HuH-7 (cell line): ENCODE measurements around the gene CSTF2.
A peak's percentile ranks its signal among the peaks of the same experiment; 100 is the strongest.
"Not testable (repeated sequence)": the region's sequence is repeated elsewhere in the genome, so short reads cannot be mapped to it uniquely, and the experiment has no call there.

Experiments used
- DNase-seq: peaks from one replicate; pipeline ENCODE4 v3.0.0; 2011; ENCODE audit warnings: low spot score

The CSTF2 gene, protein sequence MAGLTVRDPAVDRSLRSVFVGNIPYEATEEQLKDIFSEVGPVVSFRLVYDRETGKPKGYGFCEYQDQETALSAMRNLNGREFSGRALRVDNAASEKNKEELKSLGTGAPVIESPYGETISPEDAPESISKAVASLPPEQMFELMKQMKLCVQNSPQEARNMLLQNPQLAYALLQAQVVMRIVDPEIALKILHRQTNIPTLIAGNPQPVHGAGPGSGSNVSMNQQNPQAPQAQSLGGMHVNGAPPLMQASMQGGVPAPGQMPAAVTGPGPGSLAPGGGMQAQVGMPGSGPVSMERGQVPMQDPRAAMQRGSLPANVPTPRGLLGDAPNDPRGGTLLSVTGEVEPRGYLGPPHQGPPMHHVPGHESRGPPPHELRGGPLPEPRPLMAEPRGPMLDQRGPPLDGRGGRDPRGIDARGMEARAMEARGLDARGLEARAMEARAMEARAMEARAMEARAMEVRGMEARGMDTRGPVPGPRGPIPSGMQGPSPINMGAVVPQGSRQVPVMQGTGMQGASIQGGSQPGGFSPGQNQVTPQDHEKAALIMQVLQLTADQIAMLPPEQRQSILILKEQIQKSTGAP

DNA sequence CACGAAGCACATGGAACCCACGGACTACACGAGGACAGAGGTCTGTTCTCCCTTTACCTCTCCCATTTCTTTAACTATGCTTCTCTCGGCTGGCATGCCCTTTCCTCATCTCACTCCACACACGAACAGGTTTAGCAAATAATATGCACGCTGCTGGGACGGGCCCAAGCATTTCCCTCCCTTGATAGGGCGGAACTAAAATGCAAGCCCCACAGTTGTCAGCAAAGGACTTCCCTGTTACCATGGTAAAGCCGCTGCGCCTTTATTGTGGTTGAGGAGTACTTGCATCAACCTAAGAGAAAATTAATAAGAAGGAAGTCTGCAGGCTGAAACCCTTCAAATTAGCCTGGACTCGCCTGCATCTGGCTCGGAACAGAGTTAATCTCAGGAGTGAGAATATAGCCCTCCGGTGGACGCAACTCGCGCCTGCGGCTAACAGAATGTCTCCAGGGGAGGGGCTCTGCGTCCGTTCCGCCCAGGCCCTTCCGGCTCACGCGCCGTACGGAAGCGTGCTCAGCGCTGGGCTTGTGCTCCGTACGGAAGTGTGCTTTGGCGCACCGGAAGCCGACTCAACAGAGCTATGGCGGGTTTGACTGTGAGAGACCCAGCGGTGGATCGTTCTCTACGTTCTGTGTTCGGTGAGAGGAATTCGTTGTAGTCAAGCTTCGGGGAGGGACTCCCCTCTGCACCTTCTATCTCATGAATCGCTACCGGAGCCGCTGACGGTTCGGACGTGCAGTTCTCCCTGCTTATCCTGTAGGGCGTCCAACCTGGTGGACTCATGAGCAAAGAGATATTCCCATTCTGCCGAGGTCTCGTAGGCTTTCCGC, at the start of gene CSTF2:
CSTF2 (plus strand) TSS at position 555 of the 830 bp plus-strand sequence; CDS start at position 581, 26 bp downstream.
- DNase-seq: peak; percentile 66

DNA sequence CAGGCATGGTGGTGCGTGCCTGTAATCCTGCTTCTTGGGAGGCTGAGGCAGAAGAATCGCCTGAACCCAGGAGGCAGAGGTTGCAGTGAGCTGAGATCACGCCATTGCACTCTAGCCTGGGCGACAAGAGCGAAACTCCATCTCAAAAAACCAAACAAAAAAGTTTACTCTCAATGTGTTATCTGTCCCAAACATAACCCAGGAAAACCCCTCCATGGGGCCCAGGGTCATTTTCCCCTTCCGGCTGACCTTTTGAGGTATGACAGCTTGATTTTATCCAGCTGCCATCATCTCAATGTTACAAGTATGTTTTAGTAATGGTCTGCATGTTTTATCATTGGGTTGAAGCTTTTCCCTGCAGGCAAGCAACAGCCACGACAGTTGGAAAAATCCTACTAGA, 23.8 kb upstream of the CSTF2 start:
- DNase-seq: not testable (repeated sequence)

DNA sequence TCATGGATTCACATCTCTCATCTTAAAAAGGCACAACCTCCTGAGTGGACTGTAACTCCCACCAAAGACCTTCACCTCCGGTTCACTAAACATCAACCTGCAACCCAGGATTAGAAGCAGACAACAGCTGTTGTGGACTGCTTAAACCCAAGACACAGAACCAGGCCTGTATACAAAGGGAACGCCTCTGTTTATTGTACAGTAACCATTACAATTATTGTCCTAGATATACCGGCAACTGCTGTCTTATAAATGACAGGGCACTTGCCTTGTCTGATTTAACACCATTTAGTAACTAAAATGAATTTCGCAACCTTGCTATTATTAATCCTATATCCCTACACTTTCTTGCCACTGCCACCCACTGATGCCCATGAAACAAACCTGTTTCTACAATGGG, 22.8 kb upstream of the CSTF2 start:
- DNase-seq: no peak

DNA sequence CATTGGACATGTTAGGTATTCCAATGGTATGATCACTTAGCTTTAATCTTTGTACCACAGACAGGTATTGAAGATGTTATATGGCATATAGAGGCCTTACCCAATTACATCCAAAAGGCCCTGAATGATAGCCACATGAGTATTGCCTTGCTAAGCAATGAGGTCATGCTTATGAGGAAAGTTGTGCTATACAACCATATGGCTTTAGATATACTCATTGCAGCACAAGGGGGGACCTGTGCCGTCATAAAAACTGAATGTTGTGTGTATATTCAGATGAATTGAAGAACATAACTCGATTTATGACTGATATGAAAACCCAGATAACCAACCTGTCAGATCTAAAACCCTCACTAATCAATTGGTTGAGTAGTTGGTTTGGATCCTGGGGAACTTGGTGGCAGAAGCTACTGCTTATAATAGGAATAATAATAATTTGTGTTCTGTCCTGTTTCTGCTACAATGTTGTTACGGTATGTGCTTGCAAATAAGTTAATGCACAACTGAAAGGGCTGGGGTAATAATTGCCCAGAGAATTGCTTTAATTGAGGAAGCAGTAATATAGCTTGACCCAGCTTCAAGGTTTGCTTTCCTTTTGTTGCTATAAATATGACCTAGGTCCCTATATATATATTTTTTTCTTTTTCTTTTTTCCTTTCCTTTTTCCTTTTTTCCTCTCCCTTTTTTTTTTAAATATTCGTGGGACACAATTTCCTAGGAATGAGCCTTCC, 21.5 kb upstream of the CSTF2 start:
- no peak for DNase-seq

DNA sequence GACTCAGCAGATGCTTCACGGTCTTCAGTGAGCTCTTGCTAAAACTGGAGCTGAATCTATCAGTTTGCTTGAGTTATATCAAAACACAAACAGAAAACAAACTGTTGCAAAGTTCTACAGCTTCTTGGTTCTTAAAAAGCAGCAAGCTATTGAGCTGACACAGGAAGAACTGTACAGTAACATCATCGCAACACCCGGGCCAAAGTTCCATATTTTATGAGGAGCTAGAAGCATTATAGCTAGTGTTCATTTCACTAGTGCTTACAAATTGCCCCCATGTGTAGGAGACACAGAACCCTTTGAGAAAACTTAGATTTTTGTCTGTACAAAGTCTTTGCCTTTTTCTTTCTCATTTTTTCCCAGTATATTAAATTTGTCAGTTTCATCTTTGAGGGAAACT, 17.3 kb upstream of the CSTF2 start:
- DNase-seq: no peak

DNA sequence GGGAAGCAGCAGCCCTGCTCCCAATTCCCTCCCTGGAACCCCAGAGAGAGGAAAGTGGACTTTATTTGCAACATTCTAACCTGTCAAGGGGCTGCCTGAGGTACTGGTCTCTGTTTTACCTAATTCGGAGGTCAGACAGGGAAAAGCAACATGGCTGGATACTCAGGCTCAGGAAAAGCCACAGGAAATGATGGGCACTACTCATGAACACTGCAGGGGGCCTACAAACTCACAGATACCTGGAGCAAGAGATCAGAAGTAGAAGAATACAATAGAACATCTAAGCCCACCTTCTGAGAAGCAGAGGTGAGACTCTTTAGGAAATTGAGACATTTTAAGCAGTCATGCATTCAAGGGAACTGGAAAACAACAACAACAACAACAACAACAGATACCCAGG, 15.4 kb upstream of the CSTF2 start:
- DNase-seq: no peak

DNA sequence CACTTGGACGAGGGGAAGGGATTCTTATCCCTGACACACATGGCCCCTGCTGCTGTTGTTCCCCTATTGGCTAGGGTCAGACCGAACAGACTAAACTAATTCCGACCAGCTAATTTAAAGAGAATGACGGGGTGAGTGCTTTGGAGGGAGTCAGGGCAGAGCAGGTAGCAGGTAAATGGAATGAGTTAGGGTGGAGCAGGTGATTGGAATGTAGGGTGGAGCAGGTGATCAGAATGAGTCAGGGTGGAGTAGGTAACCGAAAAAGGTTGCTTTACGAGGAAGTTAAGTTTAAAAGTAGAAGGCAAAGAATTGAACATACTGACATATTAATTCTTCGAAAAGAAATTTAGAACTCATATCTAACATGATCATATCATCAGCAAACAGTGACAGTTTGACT, 11.9 kb upstream of the CSTF2 start:
- DNase-seq: not testable (repeated sequence)

DNA sequence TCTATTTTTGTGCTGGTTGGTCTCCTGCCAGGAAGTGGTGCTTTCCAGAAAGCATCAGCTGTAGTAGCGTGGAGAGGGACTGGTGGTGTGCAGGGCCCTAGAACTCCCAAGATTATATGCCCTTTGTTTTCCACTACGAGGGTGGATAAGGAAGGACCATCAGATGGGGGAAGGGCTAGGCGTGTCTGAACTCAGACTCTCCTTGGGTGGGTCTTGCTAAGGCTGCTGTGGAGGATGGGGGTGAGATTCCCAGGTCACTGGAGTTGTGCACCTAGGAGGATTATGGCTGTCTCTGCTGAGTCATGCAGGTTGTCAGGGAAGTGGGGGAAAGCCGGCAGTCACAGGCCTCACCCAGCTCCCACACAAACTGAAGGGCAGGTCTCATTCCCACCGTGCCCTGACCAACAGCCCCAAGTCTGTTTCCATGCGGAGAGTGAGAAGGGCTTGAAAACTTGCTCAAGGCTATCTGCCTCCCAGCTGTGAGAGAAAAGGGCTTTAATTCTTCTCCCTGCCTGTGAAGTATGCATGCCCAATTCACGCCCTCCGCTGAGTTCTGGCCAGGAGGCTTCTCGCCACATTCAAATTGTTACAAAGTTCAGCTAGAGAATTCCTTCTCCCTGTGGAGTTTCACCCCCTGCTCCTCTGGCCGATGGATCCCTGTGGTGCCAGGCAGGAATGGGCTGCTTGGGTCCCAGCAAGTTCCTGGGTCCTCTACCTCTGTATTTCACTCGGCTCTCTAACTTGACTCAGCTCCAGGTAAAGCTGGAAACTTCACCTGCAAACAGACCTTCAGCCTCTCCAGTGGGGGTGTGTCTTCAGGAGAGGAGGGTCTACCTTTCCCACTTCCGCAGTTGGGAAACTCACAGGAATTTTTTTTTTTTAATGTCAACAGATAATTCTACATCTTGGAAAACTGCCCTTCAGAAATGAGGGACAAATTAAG, 7.7 kb upstream of the CSTF2 start:
- DNase-seq: no peak

DNA sequence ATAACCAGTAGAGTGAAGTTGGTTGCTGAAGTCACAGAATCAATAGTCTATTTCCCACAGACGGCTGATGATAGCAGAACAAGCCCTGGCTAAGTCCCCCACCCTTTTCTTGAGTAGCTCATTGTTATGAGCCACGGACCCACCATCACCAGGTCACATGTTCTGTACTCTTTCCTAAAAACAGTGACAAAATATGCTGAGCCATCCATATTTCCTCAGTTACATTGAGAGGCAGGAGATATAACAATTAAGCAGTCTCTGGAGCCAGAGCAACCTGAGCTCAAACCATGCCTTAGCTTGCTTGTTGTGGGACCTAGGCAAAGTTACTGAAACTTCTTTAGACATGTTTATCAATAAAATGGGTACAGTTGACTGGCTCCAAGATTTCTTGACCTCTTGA, 2.9 kb upstream of the CSTF2 start:
- no peak for DNase-seq

DNA sequence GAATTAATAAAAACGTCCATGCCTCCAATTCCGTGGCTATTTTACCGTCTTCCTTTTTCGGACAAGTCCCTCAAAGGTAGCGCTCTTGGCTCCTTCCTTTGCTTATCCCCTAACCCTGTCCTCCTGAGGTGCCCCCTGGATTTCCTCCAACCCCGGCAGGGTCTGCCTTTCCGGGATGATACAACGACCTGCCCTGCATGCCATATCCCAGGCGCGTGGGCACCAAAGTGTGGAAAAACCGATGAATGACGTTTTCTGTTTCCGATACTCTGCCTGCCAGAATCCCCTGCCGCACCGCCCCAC, 706 bp upstream of the CSTF2 start:
- DNase-seq: no peak

DNA sequence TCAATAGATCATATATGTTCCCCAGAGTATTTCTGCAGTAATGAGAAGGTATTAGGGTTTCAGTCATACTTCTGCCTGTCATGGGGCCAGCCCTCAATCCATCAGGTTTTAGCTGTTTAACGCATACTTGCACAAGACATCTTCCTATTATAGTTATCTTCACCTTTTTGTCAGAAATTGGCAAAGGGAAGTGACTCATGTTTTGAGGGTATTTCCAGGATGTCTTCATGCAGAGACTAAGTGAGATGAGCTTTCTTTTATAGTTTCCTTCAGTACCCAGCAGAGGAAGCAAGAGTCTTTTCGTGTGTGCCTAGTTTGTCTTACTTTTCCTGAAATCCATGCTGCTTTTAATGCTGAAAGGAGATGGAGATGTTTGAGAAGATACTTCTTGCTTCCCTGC, 9.5 kb downstream of the CSTF2 start:
- no peak for DNase-seq

DNA sequence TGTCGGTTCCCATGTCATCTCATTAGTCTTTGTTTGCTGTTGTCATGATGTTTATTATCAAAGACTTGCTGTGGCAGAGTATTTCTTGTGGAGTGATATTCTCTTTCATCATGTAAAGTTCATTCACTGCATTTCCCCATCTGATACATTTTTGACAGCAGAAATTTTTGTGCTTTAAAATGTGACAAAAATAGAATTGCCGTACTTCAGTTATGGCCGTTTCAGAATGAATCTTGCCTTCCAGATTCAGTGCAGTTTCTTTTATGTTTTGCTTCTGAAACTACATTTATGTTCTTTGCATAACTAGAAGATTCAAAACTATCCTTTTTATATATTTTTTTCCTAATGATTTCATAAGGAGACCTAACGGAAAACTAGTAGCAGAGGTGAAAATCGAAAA, 10.0 kb downstream of the CSTF2 start:
- no peak for DNase-seq

DNA sequence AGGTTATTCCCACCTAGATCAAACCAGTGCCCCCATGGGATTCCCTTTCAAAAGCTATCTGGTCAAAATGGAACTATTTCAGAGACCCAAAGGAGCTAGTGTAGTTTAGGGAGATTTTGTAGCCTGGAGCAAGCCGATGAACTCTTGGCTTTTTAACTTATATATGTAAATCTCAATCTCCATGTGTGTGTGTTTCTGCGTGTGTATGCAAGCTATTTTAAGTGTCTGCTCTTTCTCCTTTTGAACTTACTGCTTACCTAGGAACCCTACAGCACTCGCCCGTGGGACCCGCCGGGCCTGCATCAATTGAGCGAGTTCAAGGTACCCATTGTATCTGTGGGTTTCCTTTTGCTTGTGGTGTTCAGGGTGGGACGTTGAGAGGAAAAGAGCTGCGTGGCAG, 10.4 kb downstream of the CSTF2 start:
- DNase-seq: no peak

DNA sequence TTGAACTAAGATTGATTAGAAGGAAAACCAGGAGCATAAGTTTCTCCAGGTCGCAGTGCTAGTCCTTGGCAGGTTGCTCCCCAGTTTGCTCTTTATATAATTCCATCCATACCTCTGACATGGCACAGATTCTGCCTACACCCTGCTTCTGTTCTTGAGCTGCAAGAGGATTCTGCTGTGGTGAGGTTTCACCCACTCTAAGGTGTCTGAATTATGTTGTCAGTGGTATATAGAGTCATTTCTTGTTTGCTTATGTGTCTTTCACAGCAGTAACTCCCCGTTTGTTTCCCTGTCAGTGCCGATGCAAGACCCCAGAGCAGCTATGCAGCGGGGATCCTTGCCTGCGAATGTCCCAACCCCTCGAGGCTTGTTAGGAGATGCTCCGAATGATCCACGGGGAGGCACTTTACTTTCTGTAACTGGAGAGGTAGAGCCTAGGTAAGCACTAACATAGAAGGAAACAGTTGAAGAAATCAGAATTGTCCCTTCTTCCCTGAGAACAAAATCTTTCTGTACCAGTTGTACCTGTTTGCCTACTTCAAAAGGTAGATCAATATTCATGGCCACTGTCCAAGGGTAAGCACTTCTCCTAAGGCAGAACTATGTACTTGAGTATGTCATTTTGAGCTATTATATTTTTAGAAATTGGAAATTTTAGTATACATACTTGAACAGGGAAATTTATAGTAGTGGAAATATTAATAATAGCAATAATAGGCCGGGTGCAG, 11.2 kb downstream of the CSTF2 start:
- no peak for DNase-seq

DNA sequence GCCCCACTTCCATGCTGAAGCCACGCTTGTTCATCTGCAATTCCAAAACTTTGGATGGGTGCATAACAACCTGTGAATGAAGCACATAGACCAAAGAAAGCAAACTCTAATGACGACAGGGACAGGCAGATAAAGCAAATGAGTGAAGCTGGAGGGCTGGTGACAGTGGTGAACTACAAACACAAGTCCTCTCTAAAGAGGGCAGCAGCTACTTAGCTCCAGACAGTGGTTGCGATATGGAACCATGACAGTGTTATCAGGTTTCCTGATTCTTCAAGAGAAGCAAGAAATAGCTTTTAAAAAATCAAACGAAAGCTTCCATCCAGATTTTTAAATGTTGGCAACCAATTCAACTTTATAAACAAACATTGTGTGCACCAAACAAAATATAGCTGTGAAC, 30.1 kb downstream of the CSTF2 start:
- no peak for DNase-seq

DNA sequence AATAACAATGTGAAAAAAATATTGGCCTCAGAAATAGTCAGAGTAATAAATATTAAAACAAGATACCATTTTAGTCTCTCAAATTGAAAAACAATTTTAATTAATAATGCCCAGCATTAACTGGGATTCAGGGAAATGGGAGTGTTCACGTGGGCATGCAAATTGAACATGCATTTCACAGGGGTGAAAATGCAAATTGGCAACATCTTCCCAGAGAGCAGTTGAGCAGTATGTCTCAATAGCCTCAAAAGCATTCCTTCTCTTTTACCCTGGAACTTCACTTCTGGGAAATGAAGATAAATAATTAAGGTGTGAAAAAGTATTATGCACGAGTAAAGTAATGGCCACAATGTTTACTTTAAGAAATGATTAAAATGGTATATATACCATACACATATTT, 32.6 kb downstream of the CSTF2 start:
- no peak for DNase-seq

DNA sequence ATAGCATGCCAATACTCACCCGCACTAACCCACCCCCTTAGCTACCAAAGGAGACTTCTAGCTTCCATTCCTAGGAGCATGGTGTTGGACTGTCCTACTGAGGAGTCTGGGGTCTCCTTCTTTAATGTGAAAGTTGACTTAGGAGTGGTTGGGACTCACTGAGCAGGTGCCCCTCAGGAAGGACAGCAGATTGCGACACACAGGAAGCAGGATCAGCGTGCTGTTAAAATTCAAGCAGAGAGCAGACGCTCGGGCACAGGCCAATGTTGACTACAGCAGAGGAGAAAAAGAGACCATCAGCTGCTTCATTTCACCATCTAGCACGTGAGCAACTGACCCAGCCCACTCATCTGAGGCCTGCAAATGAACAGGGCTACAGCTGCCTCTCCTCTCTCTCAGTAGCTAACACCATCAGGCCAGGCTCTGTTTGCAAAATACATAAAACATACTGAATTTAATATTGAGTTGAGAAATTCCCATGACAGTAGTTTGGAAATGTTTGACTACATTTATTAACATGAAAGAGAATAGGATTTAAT, 43.2 kb downstream of the CSTF2 start:
- DNase-seq: no peak

DNA sequence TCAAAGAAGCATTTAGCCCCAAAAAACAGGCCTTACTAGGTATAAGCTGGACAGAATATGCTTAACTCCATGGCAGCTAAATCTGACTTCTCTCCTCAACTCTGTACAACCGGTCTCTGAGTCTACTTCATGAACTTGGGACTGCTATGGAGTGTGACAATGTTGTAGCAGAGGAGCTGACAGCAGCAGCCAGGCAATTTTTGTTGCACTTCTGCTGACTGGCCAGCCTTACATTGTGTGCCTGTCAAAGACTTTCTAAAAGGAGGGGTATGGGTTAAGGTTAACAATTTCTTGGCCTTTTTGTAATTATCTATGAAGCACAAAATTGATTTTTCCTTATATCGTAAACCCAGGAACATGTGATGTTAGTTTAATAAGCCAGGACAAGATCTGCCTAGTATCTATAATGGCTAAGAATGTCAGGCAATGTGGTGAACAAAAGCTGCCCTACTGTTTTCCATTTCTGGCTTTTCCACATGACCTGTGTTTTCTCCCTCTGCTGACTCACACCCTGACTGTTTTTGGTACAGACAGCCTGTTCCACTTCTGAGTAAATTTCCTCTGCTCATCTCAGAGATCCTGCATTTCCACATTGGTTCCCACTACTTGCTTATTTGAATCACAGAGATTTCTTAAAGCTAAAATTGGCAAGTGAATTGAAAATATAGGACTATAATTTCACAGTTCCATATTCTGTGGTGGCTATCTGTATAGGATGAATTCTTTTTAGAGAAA, 44.6 kb downstream of the CSTF2 start:
- no peak for DNase-seq

DNA sequence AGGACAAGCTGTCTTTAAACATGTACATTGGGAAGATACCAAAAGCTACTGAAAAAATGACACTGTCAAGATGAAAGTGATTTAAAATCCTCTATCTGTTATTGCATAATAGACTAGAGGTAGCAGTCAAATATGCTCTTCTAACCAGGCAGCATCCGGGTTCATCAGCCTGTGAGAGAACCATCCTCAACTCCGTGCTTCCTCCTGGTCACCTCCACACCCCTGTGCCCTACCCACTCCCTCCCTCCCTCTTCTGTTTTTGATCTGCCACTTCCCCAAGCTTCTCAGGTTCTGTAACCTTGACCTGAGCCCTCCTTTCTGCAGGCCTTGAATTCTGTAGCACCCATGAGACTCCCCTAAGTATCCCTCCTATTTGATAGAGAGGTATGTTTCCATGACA, 48.1 kb downstream of the CSTF2 start:
- DNase-seq: no peak

DNA sequence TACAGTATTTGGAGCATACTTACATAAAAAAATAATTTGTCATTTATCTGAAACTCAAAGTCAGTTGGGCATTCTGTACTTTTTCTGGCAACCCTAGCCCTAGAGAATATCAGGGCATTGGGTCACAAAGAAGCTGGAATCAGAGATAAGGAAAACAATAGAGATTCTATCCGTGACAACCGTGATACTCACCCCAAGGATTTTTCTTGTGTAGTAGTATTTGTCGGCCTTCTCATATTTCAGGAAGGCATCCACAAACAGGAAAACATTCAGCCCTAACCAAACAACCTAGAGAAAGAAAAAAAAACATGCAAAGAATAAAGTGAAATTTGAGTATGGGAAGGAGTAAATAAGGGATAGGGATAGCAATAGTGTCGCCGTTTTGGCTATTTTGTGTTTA, 50.3 kb downstream of the CSTF2 start:
- no peak for DNase-seq
